HFFc6 (cell line): Measurements from ENCODE around the gene ALDH1L1. TPM values are rescaled to one million over a fixed set of nuclear protein-coding genes. Genes with fewer than 3 reads are reported as not detected.
A peak's percentile ranks its signal among the peaks of the same experiment; 100 is the strongest.

ENCODE experiments used
- DNase-seq: peaks from one replicate; pipeline ENCODE4 v3.0.0-alpha.2; 2018
- H3K27ac Mint-ChIP-seq: 2 replicates; pipeline ENCODE4 v1.8.0; 2020; ENCODE audit warnings: mild to moderate bottlenecking, mixed read lengths
- H3K27me3 Mint-ChIP-seq: 2 replicates; pipeline ENCODE4 v1.8.0; 2021; ENCODE audit warnings: mild to moderate bottlenecking, moderate library complexity, mixed read lengths; ENCODE audit not compliant: insufficient read depth
- H3K36me3 Mint-ChIP-seq: 2 replicates; pipeline ENCODE4 v1.8.0; 2021; ENCODE audit warnings: low read depth, mixed read lengths
- H3K4me1 Mint-ChIP-seq: 2 replicates; pipeline ENCODE4 v1.8.0; 2020; ENCODE audit warnings: low read depth, mixed read lengths
- H3K4me3 Mint-ChIP-seq: 2 replicates; pipeline ENCODE4 v1.8.0; 2020; ENCODE audit warnings: mild to moderate bottlenecking, moderate library complexity, mixed read lengths
- H3K9me3 Mint-ChIP-seq: 2 replicates; pipeline ENCODE4 v1.8.0; 2020; ENCODE audit warnings: mild to moderate bottlenecking, mixed read lengths
- CTCF ChIP-seq: fragments of 200-600 bp; sonication (generic); IDR thresholded peaks from 2 replicates; pipeline ENCODE4 v1.5.0; 2021; ENCODE audit warnings: antibody characterized with exemption, mild to moderate bottlenecking
- long read RNA-seq: library from polyadenylated mRNA; unstranded; transcript quantifications from one replicate; pipeline ENCODE4 v2.0.0, GENCODE V29; 2019
- total RNA-seq, 6 experiments: library from RNA; stranded (reverse); fragmentation: NEBNext Ultra II Directional; extraction: Animal tissue kit (Norgen Biotek cat#: 25700); gene quantifications; 2 replicates in 1 of 6; 3 replicates in 5 of 6; pipeline ENCODE4 v1.2.3, GENCODE V29; 2021

The ALDH1L1 gene
- total RNA-seq: under 1 TPM in 1 of 6 experiments, not detected in 5; 0.05 TPM
- long read RNA-seq: 0 reads

DNA sequence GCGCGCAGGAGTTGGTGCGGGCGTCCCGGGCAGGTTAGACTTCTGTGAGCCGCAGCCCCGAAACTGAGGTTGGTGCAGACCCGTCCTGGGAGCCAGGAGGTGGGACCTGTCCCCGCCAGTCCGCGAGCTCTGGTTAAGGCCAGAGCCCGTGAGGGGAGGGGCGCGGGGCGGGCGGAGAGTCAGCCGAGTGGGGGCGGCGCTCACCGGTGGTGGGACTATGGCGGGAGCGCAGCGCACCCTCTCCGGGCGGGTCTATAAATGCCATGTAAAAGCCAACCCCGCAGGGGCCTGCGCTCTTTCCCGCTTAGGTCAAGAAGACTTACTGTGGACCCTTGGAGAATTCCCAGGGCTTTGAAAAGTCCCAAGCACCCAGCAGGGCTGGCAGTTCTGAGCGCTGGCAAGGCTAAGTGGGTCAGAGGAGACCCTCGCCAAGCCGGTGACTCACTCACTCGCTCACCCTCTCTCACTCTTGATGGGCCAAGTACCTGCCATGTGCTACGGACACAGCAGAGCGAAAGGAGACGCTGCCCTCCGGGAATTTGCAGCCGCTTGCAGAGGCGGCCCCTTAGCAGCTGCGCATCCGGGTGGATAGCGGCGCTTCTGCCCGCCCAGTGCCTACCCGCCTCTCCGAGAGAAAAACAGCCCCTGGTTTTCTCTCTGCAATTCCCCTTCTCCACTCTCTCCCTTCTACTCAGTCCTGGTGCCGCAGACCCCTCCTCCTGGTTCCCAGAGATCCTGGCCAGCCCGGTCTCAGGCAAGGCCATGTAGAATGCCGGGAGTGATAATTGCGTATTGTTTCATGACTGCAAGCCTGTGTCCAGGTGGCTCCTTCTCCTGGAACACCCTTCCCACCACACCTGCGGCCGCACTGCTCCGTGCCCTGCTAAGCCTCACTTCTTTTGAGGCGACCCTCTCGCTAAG, at the start of gene ALDH1L1:
Gene ALDH1L1, minus strand, starts transcription at position 110 of the 921 bp plus-strand sequence. CDS start 19,607 bp downstream, outside the sequence.
- Mint-ChIP-seq H3K9me3 (no peaks in the 10 kb centered on the region; the same call in 1 of the 2 replicates), H3K27ac (no peak within 1 kb of the TSS), H3K27me3 (peaks cover 29% of the 10 kb centered on the region), H3K4me1 (peaks cover 9% of the 10 kb centered on the region; the same call in 1 of the 2 replicates), H3K4me3 (peak within 1 kb of the TSS; percentile 58), H3K36me3 (no peaks in the 10 kb centered on the region)
- TF ChIP-seq CTCF: no peak
- no peak for DNase-seq

DNA sequence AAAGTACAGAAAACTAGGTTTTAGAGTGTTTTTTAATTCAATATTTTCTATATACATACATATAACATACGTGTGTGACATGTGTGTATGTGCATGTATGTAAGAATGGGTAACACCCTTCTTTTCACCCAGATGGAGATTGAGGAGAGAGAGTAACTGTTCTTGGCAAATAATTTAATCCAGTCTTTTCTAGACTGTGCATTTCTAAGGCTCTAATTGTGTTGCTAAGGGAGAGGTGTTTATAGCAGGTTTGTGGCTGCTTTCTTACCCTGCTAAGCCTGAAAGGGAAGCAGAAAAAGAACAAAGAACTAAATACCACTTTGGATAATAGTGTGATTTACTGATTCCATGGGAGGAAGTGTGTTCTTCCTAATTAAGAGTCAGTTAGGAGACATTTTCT, 46.0 kb upstream of the ALDH1L1 start:
- H3K4me3 Mint-ChIP-seq: no peak overlapping the region
- peaks cover 5% of the 10 kb centered on the region; the same call in 1 of the 2 replicates for H3K27me3 Mint-ChIP-seq
- H3K4me1 Mint-ChIP-seq: no peaks in the 10 kb centered on the region
- TF ChIP-seq CTCF: no peak
- H3K36me3 Mint-ChIP-seq: peaks cover 15% of the 10 kb centered on the region; the same call in 1 of the 2 replicates
- H3K9me3 Mint-ChIP-seq: peaks cover 16% of the 10 kb centered on the region
- no peak overlapping the region for H3K27ac Mint-ChIP-seq
- no peak for DNase-seq

DNA sequence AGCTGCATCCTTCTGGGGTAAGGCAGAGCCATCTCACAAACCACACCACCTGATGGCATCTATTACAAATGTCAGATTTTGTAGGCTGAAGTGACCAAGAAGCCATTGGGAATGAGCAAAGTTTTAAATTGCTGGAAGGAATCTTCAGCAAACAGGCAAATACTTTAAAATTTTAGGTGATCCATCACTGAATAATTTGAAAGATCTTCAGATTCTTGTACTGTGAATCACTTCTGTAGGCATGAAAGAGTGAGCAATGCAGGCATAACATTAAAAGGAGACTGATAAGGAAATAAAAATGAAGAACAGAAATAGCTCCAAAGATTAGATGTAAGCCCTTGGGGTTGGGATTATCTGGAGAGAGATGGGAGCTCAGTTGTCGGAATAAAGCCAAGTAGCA, 36.0 kb upstream of the ALDH1L1 start:
- Mint-ChIP-seq H3K4me1 (peaks cover 59% of the 10 kb centered on the region), H3K9me3 (no peaks in the 10 kb centered on the region), H3K27ac (peak overlapping the region; percentile 59), H3K36me3 (no peaks in the 10 kb centered on the region), H3K4me3 (peak overlapping the region; percentile 75), H3K27me3 (peaks cover 1% of the 10 kb centered on the region; the same call in 1 of the 2 replicates)
- peak; percentile 68 for DNase-seq
- no peak for TF ChIP-seq CTCF

GRCh38 chr3:126213379-126214028, 33.1 kb upstream of the ALDH1L1 start:
- no peak for DNase-seq
- H3K9me3 Mint-ChIP-seq: peaks cover 3% of the 10 kb centered on the region; the same call in 1 of the 2 replicates
- H3K27ac Mint-ChIP-seq: peak overlapping the region; percentile 89
- peaks cover 9% of the 10 kb centered on the region for H3K36me3 Mint-ChIP-seq
- TF ChIP-seq CTCF: 0 out of 2 replicates have a peak, but pooled peaks have one; percentile 19
- peaks cover 1% of the 10 kb centered on the region; the same call in 1 of the 2 replicates for H3K27me3 Mint-ChIP-seq
- H3K4me3 Mint-ChIP-seq: peak overlapping the region; percentile 74
- peaks cover 73% of the 10 kb centered on the region for H3K4me1 Mint-ChIP-seq

- Mint-ChIP-seq H3K27ac (peak overlapping the region; percentile 95), H3K4me1 (peaks cover 80% of the 10 kb centered on the region), H3K9me3 (peaks cover 3% of the 10 kb centered on the region; the same call in 1 of the 2 replicates), H3K36me3 (peaks cover 9% of the 10 kb centered on the region), H3K27me3 (peaks cover 1% of the 10 kb centered on the region; the same call in 1 of the 2 replicates), H3K4me3 (peak overlapping the region; percentile 76)
- peak; percentile 38 for DNase-seq
- TF ChIP-seq CTCF: peak; percentile 73
Measured at GRCh38 chr3:126212620-126213378, 32.4 kb upstream of the ALDH1L1 start.
